Measurements from ENCODE around the gene TRIM54.
"Not testable (repeated sequence)": the region's sequence is repeated elsewhere in the genome, so short reads cannot be mapped to it uniquely, and the experiment has no call there.

Gene TRIM54

GRCh38 chr2:27298391-27299080, 16.3 kb downstream of the TRIM54 start:
- no peak overlapping the region for H3K9ac ChIP-seq
- no peak for TF ChIP-seq Cebpa-rat (IDR thresholded peaks at IDR 0.05)

GRCh38 chr2:27300606-27301005, 18.4 kb downstream of the TRIM54 start:
- not testable (repeated sequence) for H3K4me2 ChIP-seq, H3K27me3 ChIP-seq, H3K27ac ChIP-seq, H4K20me1 ChIP-seq, H3K9me3 ChIP-seq, H3K4me3 ChIP-seq, H3K36me3 ChIP-seq, H3K9ac ChIP-seq
- peaks cover 13% of the 10 kb centered on the region for H3K4me1 ChIP-seq

More at GRCh38 chr2:27298391-27299080, 16.3 kb downstream of the TRIM54 start:
- Histone ChIP-seq H4K20me1 (no peaks in the 10 kb centered on the region), H3K4me2 (no peak overlapping the region), H3K27ac (no peak overlapping the region), H3K4me1 (peaks cover 14% of the 10 kb centered on the region), H3K9me3 (no peaks in the 10 kb centered on the region), H3K4me3 (no peak overlapping the region), H3K27me3 (no peaks in the 10 kb centered on the region), H3K36me3 (no peaks in the 10 kb centered on the region)

GRCh38 chr2:27303093-27304025, 21.1 kb downstream of the TRIM54 start:
- peaks cover 11% of the 10 kb centered on the region; the same call in 1 of the 2 replicates for H4K20me1 ChIP-seq
- TF ChIP-seq Cebpa-rat (IDR thresholded peaks at IDR 0.05), result no peak
- no peak overlapping the region for H3K9ac ChIP-seq
- H3K4me3 ChIP-seq, result no peak overlapping the region
- no peak overlapping the region for H3K27ac ChIP-seq
- H3K36me3 ChIP-seq, result peaks cover 10% of the 10 kb centered on the region
- peaks cover 23% of the 10 kb centered on the region for H3K27me3 ChIP-seq
- no peaks in the 10 kb centered on the region for H3K9me3 ChIP-seq
- H3K4me2 ChIP-seq, result peak overlapping the region; percentile 47
- H3K4me1 ChIP-seq, result peaks cover 13% of the 10 kb centered on the region

GRCh38 chr2:27304488-27305240, 22.4 kb downstream of the TRIM54 start:
- Histone ChIP-seq H3K9me3 (no peaks in the 10 kb centered on the region), H3K4me3 (no peak overlapping the region), H3K4me2 (no peak overlapping the region), H3K27me3 (peaks cover 23% of the 10 kb centered on the region), H3K9ac (no peak overlapping the region), H3K36me3 (peaks cover 24% of the 10 kb centered on the region), H3K27ac (no peak overlapping the region), H4K20me1 (peaks cover 13% of the 10 kb centered on the region; the same call in 1 of the 2 replicates), H3K4me1 (peaks cover 13% of the 10 kb centered on the region)
- no peak for TF ChIP-seq Cebpa-rat (IDR thresholded peaks at IDR 0.05)

GRCh38 chr2:27305516-27305915, 23.3 kb downstream of the TRIM54 start:
- Histone ChIP-seq H3K36me3 (peaks cover 32% of the 10 kb centered on the region), H3K27me3 (peaks cover 23% of the 10 kb centered on the region), H4K20me1 (peaks cover 13% of the 10 kb centered on the region; the same call in 1 of the 2 replicates), H3K4me3 (no peak overlapping the region), H3K9ac (no peak overlapping the region), H3K9me3 (no peaks in the 10 kb centered on the region), H3K27ac (no peak overlapping the region), H3K4me1 (peaks cover 13% of the 10 kb centered on the region), H3K4me2 (no peak overlapping the region)
- no peak for TF ChIP-seq Cebpa-rat (IDR thresholded peaks at IDR 0.05)

GRCh38 chr2:27306136-27306535, 23.9 kb downstream of the TRIM54 start:
- no peak overlapping the region for H3K9ac ChIP-seq
- peaks cover 23% of the 10 kb centered on the region for H3K27me3 ChIP-seq
- H3K4me3 ChIP-seq, result no peak overlapping the region
- no peak for TF ChIP-seq Cebpa-rat (IDR thresholded peaks at IDR 0.05)
- H3K4me2 ChIP-seq, result no peak overlapping the region
- H3K36me3 ChIP-seq, result peaks cover 36% of the 10 kb centered on the region
- peaks cover 13% of the 10 kb centered on the region; the same call in 1 of the 2 replicates for H4K20me1 ChIP-seq
- no peak overlapping the region for H3K27ac ChIP-seq
- H3K4me1 ChIP-seq, result peaks cover 13% of the 10 kb centered on the region
- H3K9me3 ChIP-seq, result no peaks in the 10 kb centered on the region

GRCh38 chr2:27306573-27307286, 24.5 kb downstream of the TRIM54 start:
- Histone ChIP-seq H3K9ac (no peak overlapping the region), H3K27ac (no peak overlapping the region), H3K9me3 (no peaks in the 10 kb centered on the region), H3K4me2 (no peak overlapping the region), H3K4me3 (no peak overlapping the region), H3K27me3 (peaks cover 23% of the 10 kb centered on the region), H4K20me1 (peaks cover 13% of the 10 kb centered on the region; the same call in 1 of the 2 replicates), H3K4me1 (peaks cover 13% of the 10 kb centered on the region), H3K36me3 (peaks cover 42% of the 10 kb centered on the region)
- no peak for TF ChIP-seq Cebpa-rat (IDR thresholded peaks at IDR 0.05)

GRCh38 chr2:27307287-27307544, 25.0 kb downstream of the TRIM54 start:
- Histone ChIP-seq H3K36me3 (peaks cover 46% of the 10 kb centered on the region), H3K4me1 (peaks cover 13% of the 10 kb centered on the region), H3K4me2 (no peak overlapping the region), H3K27ac (no peak overlapping the region), H3K9me3 (no peaks in the 10 kb centered on the region), H3K4me3 (no peak overlapping the region), H3K27me3 (peaks cover 23% of the 10 kb centered on the region), H3K9ac (no peak overlapping the region), H4K20me1 (peaks cover 13% of the 10 kb centered on the region; the same call in 1 of the 2 replicates)
- TF ChIP-seq Cebpa-rat (IDR thresholded peaks at IDR 0.05), result no peak
